ENCODE measurements around the gene AP1M1.

Gene AP1M1

DNA sequence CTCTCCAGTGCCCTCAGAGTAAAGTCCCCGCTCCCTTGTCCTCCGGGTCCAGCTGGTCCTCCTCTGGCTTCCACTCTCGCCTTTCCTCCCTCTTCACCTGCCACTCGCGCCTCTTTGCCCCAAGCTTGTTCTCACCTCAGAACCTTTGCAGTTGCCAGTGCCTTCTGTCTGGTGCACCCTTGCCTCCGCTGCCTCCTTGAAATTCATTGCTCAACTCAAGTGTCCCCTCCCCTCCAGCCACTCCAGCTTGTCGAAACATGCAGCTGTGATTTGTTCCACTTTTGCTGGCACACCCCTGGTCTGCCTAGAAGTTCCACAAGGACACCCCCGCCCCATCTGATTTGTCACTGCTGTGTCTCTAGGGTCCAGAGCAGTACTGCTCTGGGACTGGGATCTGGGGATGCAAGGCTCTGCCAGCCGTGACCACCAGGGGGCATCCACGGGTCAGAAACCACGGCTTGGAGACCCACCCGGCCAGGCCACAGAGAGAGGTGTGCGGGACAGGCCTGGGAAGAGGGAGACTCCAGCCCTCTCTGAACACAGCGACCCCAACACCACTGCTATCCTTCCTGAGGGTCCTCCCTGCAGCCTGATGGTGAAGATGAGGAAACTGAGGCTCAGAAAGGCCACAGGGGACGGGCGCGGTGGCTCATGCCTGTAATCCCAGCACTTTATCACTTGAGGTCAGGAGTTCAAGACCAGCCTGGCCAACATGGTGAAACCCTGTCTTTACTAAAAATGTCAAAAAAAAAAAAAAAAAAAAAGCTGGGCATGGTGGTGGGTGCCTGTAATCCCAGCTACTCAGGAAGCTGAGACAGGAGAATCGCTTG is 49.9 kb downstream of the AP1M1 start (continued):
- TF ChIP-seq, protein P1, sequence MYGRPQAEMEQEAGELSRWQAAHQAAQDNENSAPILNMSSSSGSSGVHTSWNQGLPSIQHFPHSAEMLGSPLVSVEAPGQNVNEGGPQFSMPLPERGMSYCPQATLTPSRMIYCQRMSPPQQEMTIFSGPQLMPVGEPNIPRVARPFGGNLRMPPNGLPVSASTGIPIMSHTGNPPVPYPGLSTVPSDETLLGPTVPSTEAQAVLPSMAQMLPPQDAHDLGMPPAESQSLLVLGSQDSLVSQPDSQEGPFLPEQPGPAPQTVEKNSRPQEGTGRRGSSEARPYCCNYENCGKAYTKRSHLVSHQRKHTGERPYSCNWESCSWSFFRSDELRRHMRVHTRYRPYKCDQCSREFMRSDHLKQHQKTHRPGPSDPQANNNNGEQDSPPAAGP (tag by site-specific recombination; IDR thresholded peaks at IDR 0.05): peak; percentile 54; the same call in 1 of the 2 replicates
- TF ChIP-seq, protein P2, sequence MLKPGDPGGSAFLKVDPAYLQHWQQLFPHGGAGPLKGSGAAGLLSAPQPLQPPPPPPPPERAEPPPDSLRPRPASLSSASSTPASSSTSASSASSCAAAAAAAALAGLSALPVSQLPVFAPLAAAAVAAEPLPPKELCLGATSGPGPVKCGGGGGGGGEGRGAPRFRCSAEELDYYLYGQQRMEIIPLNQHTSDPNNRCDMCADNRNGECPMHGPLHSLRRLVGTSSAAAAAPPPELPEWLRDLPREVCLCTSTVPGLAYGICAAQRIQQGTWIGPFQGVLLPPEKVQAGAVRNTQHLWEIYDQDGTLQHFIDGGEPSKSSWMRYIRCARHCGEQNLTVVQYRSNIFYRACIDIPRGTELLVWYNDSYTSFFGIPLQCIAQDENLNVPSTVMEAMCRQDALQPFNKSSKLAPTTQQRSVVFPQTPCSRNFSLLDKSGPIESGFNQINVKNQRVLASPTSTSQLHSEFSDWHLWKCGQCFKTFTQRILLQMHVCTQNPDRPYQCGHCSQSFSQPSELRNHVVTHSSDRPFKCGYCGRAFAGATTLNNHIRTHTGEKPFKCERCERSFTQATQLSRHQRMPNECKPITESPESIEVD (tag by site-specific recombination; IDR thresholded peaks at IDR 0.05): no peak
- TF ChIP-seq, protein P3, sequence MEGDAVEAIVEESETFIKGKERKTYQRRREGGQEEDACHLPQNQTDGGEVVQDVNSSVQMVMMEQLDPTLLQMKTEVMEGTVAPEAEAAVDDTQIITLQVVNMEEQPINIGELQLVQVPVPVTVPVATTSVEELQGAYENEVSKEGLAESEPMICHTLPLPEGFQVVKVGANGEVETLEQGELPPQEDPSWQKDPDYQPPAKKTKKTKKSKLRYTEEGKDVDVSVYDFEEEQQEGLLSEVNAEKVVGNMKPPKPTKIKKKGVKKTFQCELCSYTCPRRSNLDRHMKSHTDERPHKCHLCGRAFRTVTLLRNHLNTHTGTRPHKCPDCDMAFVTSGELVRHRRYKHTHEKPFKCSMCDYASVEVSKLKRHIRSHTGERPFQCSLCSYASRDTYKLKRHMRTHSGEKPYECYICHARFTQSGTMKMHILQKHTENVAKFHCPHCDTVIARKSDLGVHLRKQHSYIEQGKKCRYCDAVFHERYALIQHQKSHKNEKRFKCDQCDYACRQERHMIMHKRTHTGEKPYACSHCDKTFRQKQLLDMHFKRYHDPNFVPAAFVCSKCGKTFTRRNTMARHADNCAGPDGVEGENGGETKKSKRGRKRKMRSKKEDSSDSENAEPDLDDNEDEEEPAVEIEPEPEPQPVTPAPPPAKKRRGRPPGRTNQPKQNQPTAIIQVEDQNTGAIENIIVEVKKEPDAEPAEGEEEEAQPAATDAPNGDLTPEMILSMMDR (tag by site-specific recombination; IDR thresholded peaks at IDR 0.05): peak; percentile 94
- TF ChIP-seq YY2 (tag by site-specific recombination; IDR thresholded peaks at IDR 0.05): no peak

DNA sequence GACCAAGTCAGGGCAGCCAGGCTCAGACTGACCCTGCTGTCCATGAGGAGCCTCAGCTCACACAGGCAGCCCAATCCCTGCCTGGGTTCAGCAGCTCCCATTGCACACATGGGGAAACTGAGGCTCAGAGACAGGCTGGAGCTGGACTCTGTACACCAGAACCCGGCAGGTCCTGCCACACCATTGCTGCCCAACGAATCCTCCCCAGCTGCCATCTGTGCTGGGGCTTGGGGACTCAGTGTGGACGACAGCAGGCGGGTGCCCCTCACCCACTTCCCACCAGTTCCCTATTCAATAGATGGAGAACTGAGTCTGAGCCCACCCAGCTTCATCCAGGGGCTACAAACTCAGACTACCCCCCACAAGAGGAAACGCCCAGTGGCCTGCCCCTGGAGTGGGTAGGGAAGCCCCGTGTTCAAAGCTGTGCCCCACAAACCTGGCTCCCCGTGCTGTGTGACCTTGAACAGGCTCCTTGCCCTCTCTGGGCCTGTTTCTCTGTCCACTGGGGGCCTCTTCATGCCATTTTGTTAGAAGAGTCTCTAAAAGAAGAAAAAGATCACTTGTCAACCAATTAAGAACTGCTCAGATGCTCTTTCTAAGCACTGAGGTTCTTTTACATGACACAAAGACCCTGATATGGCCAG is 50.8 kb downstream of the AP1M1 start:
- Histone ChIP-seq H3K27ac (ENCODE audit: extremely low read depth, low read depth, low read length) (no peak overlapping the region), H3K9me3 (ENCODE audit: control insufficient read depth, insufficient read depth, low read depth, low read length) (no peaks in the 10 kb centered on the region), H3K4me3 (ENCODE audit: low read depth, low read length) (no peak overlapping the region), H3K36me3 (ENCODE audit: control insufficient read depth in 2 of 2, insufficient read depth in 1 of 2, low read length in 2 of 2) (no peaks in the 10 kb centered on the region), H3K4me1 (ENCODE audit: control insufficient read depth, insufficient read depth, low read length) (no peaks in the 10 kb centered on the region)
- ChIA-PET CTCF (interaction anchor here (0.6 to 5.1 kb wide), 11 partner anchors 8 to 400 kb away, joined by 3 to 73 read pairs (median 5); no protein-coding TSS in a partner anchor), POLR2A (no interaction called here)
- TF ChIP-seq ZNF501 (tag by site-specific recombination; IDR thresholded peaks at IDR 0.05) (no peak), ZNF768 (tag by site-specific recombination; IDR thresholded peaks at IDR 0.05) (0 out of 2 replicates have a peak, but pooled peaks have one; percentile 53)

DNA sequence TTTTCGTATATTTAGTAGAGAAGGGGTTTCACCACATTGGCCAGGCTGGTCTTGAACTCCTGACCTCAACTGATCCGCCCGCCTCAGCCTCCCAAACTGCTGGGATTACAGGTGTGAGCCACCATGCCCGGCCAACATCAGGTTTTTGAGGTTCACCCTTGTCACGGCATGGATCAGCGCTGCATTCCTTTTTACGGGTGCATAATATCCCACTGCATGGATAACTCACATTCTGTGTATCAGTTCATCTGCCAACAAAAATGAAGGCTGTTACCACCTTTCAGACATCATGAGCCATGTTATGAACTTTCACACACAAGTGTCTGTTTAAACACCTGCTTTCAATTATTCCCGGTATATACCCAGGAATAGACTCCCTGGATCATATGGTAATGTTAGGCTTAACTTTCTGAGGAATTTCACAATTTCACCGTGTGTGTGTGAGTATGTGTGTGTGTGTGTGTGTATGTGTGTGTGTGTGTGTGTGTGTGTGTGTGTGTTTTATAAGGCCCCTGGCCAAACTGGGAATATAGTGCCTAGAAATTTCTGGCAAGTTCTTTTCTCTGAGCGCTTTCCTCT is 52.2 kb downstream of the AP1M1 start:
- H3K4me1 ChIP-seq (ENCODE audit: control insufficient read depth, insufficient read depth, low read length): no peaks in the 10 kb centered on the region
- H3K4me3 ChIP-seq (ENCODE audit: low read depth, low read length): no peak overlapping the region
- CTCF ChIA-PET: interaction anchor here (2.0 to 5.1 kb wide), 2 partner anchors 133 kb away, joined by 9 to 73 read pairs; no protein-coding TSS in a partner anchor
- POLR2A ChIA-PET: no interaction called here
- no peaks in the 10 kb centered on the region for H3K9me3 ChIP-seq (ENCODE audit: control insufficient read depth, insufficient read depth, low read depth, low read length)
- no peak overlapping the region for H3K27ac ChIP-seq (ENCODE audit: extremely low read depth, low read depth, low read length)
- no peaks in the 10 kb centered on the region for H3K36me3 ChIP-seq (ENCODE audit: control insufficient read depth in 2 of 2, insufficient read depth in 1 of 2, low read length in 2 of 2)
- no peak for TF ChIP-seq ZNF596 (tag by site-specific recombination; IDR thresholded peaks at IDR 0.05)
- TF ChIP-seq, protein P4, sequence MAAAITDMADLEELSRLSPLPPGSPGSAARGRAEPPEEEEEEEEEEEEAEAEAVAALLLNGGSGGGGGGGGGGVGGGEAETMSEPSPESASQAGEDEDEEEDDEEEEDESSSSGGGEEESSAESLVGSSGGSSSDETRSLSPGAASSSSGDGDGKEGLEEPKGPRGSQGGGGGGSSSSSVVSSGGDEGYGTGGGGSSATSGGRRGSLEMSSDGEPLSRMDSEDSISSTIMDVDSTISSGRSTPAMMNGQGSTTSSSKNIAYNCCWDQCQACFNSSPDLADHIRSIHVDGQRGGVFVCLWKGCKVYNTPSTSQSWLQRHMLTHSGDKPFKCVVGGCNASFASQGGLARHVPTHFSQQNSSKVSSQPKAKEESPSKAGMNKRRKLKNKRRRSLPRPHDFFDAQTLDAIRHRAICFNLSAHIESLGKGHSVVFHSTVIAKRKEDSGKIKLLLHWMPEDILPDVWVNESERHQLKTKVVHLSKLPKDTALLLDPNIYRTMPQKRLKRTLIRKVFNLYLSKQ (tag by site-specific recombination; IDR thresholded peaks at IDR 0.05; ENCODE audit: borderline replicate concordance): no peak
- no peak for TF ChIP-seq ZNF366 (tag by site-specific recombination; conservative IDR thresholded peaks at IDR 0.05)
- no peak for TF ChIP-seq ZNF354C (tag by site-specific recombination; IDR thresholded peaks at IDR 0.05; ENCODE audit: borderline replicate concordance, low read depth)
- TF ChIP-seq, protein P5, sequence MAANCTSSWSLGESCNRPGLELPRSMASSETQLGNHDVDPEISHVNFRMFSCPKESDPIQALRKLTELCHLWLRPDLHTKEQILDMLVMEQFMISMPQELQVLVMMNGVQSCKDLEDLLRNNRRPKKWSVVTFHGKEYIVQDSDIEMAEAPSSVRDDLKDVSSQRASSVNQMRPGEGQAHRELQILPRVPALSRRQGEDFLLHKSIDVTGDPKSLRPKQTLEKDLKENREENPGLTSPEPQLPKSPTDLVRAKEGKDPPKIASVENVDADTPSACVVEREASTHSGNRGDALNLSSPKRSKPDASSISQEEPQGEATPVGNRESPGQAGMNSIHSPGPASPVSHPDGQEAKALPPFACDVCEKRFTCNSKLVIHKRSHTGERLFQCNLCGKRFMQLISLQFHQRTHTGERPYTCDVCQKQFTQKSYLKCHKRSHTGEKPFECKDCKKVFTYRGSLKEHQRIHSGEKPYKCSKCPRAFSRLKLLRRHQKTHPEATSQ (tag by site-specific recombination; IDR thresholded peaks at IDR 0.05): no peak
- no peak for TF ChIP-seq ZBTB7A (tag by site-specific recombination; IDR thresholded peaks at IDR 0.05; ENCODE audit: low read depth)
- TF ChIP-seq ZNF114 (tag by site-specific recombination; IDR thresholded peaks at IDR 0.05): no peak
- TF ChIP-seq ZSCAN23 (tag by site-specific recombination; IDR thresholded peaks at IDR 0.05): no peak
- no peak for TF ChIP-seq ZNF560 (tag by site-specific recombination; IDR thresholded peaks at IDR 0.05; ENCODE audit: borderline replicate concordance)
- TF ChIP-seq ZNF677 (tag by site-specific recombination; IDR thresholded peaks at IDR 0.05): no peak
- TF ChIP-seq, protein P6, sequence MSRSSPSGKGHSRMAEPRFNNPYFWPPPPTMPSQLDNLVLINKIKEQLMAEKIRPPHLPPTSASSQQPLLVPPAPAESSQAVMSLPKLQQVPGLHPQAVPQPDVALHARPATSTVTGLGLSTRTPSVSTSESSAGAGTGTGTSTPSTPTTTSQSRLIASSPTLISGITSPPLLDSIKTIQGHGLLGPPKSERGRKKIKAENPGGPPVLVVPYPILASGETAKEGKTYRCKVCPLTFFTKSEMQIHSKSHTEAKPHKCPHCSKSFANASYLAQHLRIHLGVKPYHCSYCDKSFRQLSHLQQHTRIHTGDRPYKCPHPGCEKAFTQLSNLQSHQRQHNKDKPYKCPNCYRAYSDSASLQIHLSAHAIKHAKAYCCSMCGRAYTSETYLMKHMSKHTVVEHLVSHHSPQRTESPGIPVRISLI (tag by site-specific recombination; IDR thresholded peaks at IDR 0.05): no peak
- TF ChIP-seq, protein P7, sequence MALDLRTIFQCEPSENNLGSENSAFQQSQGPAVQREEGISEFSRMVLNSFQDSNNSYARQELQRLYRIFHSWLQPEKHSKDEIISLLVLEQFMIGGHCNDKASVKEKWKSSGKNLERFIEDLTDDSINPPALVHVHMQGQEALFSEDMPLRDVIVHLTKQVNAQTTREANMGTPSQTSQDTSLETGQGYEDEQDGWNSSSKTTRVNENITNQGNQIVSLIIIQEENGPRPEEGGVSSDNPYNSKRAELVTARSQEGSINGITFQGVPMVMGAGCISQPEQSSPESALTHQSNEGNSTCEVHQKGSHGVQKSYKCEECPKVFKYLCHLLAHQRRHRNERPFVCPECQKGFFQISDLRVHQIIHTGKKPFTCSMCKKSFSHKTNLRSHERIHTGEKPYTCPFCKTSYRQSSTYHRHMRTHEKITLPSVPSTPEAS (tag by site-specific recombination; IDR thresholded peaks at IDR 0.05): peak; percentile 95
- TF ChIP-seq ZNF302 (tag by site-specific recombination; IDR thresholded peaks at IDR 0.05; ENCODE audit: low read depth): no peak

All from HEK293 (cell line).